Lung (tissue), 12 donors: ENCODE data around the gene BCL2L11. TPM values are rescaled to one million over a fixed set of nuclear protein-coding genes. Genes with fewer than 3 reads are reported as not detected.

Experiments
- ATAC-seq: fragments of 200-7000 bp; cut with Tn5 transposase; one replicate; pipeline ENCODE4 v1.9.1; 2020; ENCODE audit warnings: moderate number of reproducible peaks; ENCODE audit not compliant: insufficient read depth, low FRiP score
- DNase-seq, 3 donors: peaks; one replicate each; pipeline ENCODE4 v3.0.0-alpha.2; 2013 to 2017
- H3K27ac ChIP-seq, 2 donors: one replicate each; pipeline ENCODE4 v1.5.1; 2013; ENCODE audit warnings: mild to moderate bottlenecking in 2 of 2, moderate library complexity in 2 of 2, control low read depth in 1 of 2, inconsistent platforms in 1 of 2, low read depth in 1 of 2, low read length in 1 of 2
- H3K27me3 ChIP-seq, 3 donors: one replicate each; pipeline ENCODE4 v1.5.1; 2013; ENCODE audit warnings: low read length in 2 of 3; ENCODE audit not compliant: control insufficient read depth in 3 of 3, insufficient read depth in 3 of 3
- H3K36me3 ChIP-seq, 4 donors: one replicate each; pipeline ENCODE4 v1.5.1; 2013; ENCODE audit warnings: low read length in 4 of 4, mild to moderate bottlenecking in 1 of 4, moderate library complexity in 1 of 4; ENCODE audit not compliant: control insufficient read depth in 4 of 4, insufficient read depth in 4 of 4
- H3K4me1 ChIP-seq, 5 donors: one replicate each; pipeline ENCODE4 v1.5.1; 2013; ENCODE audit warnings: low read length in 5 of 5, mild to moderate bottlenecking in 2 of 5, moderate library complexity in 1 of 5; ENCODE audit not compliant: control insufficient read depth in 5 of 5, insufficient read depth in 5 of 5
- H3K4me3 ChIP-seq: one replicate; pipeline ENCODE4 v1.5.1; 2013; ENCODE audit warnings: mild to moderate bottlenecking, control low read depth, moderate library complexity
- H3K9ac ChIP-seq, 2 donors: one replicate each; pipeline ENCODE4 v1.5.1; 2013; ENCODE audit warnings: low read length in 2 of 2, control low read depth in 1 of 2; ENCODE audit not compliant: insufficient read depth in 1 of 2
- H3K9me3 ChIP-seq, 4 donors: one replicate each; pipeline ENCODE4 v1.5.1; 2013; ENCODE audit warnings: low read length in 3 of 4, mild to moderate bottlenecking in 1 of 4, moderate library complexity in 1 of 4; ENCODE audit not compliant: control insufficient read depth in 4 of 4, insufficient read depth in 3 of 4
- WGBS, 2 donors: extraction: QIAGEN DNeasy Blood & Tissue Kit; methylation state at CpG; one replicate each; pipeline ENCODE4 v1.1.7; 2013; 5-methylcytosine and 5-hydroxymethylcytosine counted together
- polyA plus RNA-seq, 2 donors: library from polyadenylated mRNA; stranded (reverse); fragments of 200-250 nt; gene quantifications; one replicate each; pipeline ENCODE4 v1.2.1, GENCODE V29; 2013
- total RNA-seq, 2 donors: library from RNA; depleted of rRNA in 1 of 2; stranded (reverse); fragments of >200 nt in 1 of 2; gene quantifications; one replicate each; pipeline ENCODE4 v1.2.1, GENCODE V29; 2014 to 2021
- TF ChIP-seq, protein P1 (sequence below): IDR thresholded peaks from 2 replicates; pipeline ENCODE4 v1.5.1; 2012; ENCODE audit warnings: mild to moderate bottlenecking; ENCODE audit errors: control extremely low read depth, extremely low read depth
- donor health status: control.
- donor health status: control.
- donor health status: Bipolar disorder and iron deficiency.
- donor health status: healthy.
- donor health status: DM: yes; HTN: yes; CAD: no.

The BCL2L11 gene
- total and polyA plus RNA-seq, 4 donors: 3.8 to 24.2 (median 12.6) TPM

DNA sequence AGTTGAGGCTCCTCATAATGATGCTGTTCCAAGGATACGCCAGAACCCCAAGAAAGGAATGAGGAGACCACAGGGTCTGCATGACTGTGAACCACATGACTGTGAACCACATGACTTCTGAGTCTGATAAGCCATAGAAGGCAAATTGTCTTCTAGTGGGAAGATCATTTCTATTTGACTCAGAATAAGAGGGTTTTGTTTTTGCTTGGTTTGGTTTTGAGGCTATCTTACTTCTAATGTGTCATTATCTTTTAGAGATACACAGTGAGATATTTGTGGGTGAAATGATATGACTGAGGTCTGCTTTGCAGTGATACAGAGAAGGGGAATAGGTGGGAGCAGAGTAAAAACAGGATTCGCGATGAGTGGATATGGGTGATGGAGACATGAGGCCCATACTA is 28.9 kb upstream of the BCL2L11 start:
- no peaks in the 10 kb centered on the region for H3K9me3 ChIP-seq
- TF ChIP-seq, protein P1, sequence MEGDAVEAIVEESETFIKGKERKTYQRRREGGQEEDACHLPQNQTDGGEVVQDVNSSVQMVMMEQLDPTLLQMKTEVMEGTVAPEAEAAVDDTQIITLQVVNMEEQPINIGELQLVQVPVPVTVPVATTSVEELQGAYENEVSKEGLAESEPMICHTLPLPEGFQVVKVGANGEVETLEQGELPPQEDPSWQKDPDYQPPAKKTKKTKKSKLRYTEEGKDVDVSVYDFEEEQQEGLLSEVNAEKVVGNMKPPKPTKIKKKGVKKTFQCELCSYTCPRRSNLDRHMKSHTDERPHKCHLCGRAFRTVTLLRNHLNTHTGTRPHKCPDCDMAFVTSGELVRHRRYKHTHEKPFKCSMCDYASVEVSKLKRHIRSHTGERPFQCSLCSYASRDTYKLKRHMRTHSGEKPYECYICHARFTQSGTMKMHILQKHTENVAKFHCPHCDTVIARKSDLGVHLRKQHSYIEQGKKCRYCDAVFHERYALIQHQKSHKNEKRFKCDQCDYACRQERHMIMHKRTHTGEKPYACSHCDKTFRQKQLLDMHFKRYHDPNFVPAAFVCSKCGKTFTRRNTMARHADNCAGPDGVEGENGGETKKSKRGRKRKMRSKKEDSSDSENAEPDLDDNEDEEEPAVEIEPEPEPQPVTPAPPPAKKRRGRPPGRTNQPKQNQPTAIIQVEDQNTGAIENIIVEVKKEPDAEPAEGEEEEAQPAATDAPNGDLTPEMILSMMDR: no peak
- DNase-seq (no peak), ATAC-seq (no peak)
- no peak overlapping the region for H3K9ac ChIP-seq
- H3K4me1 ChIP-seq: no peaks in the 10 kb centered on the region
- no peaks in the 10 kb centered on the region for H3K36me3 ChIP-seq
- no peaks in the 10 kb centered on the region for H3K27me3 ChIP-seq
- WGBS, 2 donors: 90 to 96% methylated on average over 3 of the region's 3 CpGs
- H3K4me3 ChIP-seq: no peak overlapping the region
- no peak overlapping the region for H3K27ac ChIP-seq

DNA sequence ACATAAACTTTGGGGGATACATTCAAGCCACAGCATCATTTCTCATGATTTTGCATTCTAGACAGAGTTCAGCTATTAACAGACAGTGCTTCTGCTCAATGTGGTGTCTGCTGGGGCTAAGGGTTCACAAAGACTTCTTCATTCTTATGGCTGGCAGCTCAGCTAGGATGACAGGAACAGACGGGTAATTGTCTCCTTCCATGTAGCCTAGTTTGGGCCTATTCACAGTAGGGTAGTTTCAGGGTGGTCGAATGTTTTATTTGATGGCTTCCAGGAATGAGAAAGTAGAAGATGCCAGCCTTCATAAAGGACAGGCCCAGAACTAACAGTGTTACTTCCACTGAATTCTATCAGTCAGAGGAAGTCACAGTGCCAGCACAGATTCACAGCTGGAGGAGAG is 26.0 kb upstream of the BCL2L11 start:
- H3K9me3 ChIP-seq: no peaks in the 10 kb centered on the region
- no peak overlapping the region for H3K4me3 ChIP-seq
- H3K36me3 ChIP-seq: no peaks in the 10 kb centered on the region
- no peaks in the 10 kb centered on the region for H3K4me1 ChIP-seq
- ATAC-seq: no peak
- H3K27ac ChIP-seq: no peak overlapping the region
- H3K9ac ChIP-seq: no peak overlapping the region
- no peak for DNase-seq
- TF ChIP-seq, protein P1: no peak
- H3K27me3 ChIP-seq: no peaks in the 10 kb centered on the region
- WGBS, 2 donors: 93 to 95% methylated on average over 2 of the region's 2 CpGs

DNA sequence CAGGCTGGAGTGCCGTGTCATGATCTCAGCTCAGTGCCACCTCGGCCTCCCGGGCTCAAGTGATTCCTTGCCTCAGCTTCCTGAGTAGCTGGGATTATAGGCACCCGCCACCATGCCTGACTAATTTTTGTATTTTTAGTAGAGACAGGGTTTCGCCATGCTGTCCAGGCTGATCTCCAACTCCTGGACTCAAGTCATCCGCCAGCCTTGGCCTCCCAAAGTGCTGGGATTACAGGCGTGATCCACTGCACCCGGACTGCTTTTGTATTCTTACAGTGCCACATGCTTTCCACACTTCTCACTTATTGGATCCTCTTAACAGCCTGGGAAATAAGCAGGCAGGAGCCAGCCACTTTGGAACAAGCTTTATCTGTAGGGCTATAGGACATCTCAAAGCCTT is 25.3 kb upstream of the BCL2L11 start:
- no peaks in the 10 kb centered on the region for H3K4me1 ChIP-seq
- H3K27ac ChIP-seq: no peak overlapping the region
- no peak overlapping the region for H3K4me3 ChIP-seq
- no peak overlapping the region for H3K9ac ChIP-seq
- TF ChIP-seq, protein P1: no peak
- no peaks in the 10 kb centered on the region for H3K36me3 ChIP-seq
- 92 to 96% methylated on average over 8 of the region's 8 CpGs for WGBS, 2 donors
- no peaks in the 10 kb centered on the region for H3K9me3 ChIP-seq
- no peaks in the 10 kb centered on the region for H3K27me3 ChIP-seq
- DNase-seq (no peak), ATAC-seq (no peak)

DNA sequence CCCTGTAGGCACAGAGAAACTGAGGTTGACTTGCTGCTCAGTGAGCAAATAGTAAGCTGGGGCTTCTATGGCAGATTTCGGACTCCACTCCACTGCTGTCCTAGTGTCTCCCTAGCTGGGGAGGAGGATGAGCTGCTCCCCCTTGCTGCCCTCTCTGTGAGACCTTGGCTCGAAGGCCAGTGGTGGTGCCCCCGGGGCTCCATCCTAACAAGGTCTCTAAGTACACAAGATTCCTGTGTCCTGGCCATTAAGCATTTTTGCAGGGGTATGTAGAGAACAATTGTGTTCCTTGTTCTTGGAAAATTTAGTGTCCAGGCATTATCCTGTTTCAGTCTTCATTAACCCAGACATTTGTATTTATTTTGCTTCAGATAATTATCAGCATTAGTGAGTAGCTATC is 21.3 kb upstream of the BCL2L11 start:
- DNase-seq: no peak
- Histone ChIP-seq H3K9ac (no peak overlapping the region), H3K4me1 (no peaks in the 10 kb centered on the region), H3K9me3 (no peaks in the 10 kb centered on the region), H3K4me3 (no peak overlapping the region), H3K36me3 (no peaks in the 10 kb centered on the region), H3K27me3 (no peaks in the 10 kb centered on the region), H3K27ac (no peak overlapping the region)
- TF ChIP-seq, protein P1: no peak
- no peak for ATAC-seq
- 84 to 95% methylated on average over 3 of the region's 3 CpGs for WGBS, 2 donors
